Hepatocyte (in vitro differentiated cells): ENCODE data around the gene CACNB4. TPM values are rescaled to one million over a fixed set of nuclear protein-coding genes. Genes with fewer than 3 reads are reported as not detected.

Source experiments
- DNase-seq: peaks from one replicate; pipeline ENCODE4 v3.0.0-alpha.2; 2016; ENCODE audit warnings: low spot score
- H2AFZ ChIP-seq: fragments of 200-600 bp; sonication (generic); 2 replicates; pipeline ENCODE4 v1.6.0; 2016; ENCODE audit warnings: antibody characterized with exemption, mild to moderate bottlenecking
- H3K27ac ChIP-seq: fragments of 200-600 bp; sonication (generic); 2 replicates; pipeline ENCODE4 v1.5.1; 2016; ENCODE audit warnings: mild to moderate bottlenecking
- H3K27me3 ChIP-seq: fragments of 200-600 bp; sonication (generic); 2 replicates; pipeline ENCODE4 v1.6.1; 2016
- H3K36me3 ChIP-seq: fragments of 200-600 bp; sonication (generic); replicated peaks from 2 replicates; pipeline ENCODE4 v1.5.1; 2016; ENCODE audit warnings: low read depth; ENCODE audit not compliant: insufficient read depth
- H3K4me1 ChIP-seq: fragments of 200-600 bp; sonication (generic); 2 replicates; pipeline ENCODE4 v1.5.1; 2016; ENCODE audit warnings: mild to moderate bottlenecking, moderate library complexity; ENCODE audit not compliant: insufficient read depth
- H3K4me2 ChIP-seq: fragments of 200-600 bp; sonication (generic); 2 replicates; pipeline ENCODE4 v1.6.0; 2016
- H3K4me3 ChIP-seq: fragments of 200-600 bp; sonication (generic); 2 replicates; pipeline ENCODE4 v1.5.1; 2016; ENCODE audit warnings: mild to moderate bottlenecking
- H3K79me2 ChIP-seq: fragments of 200-600 bp; sonication (generic); 2 replicates; pipeline ENCODE4 v1.6.0; 2017; ENCODE audit warnings: mild to moderate bottlenecking
- H3K9me2 ChIP-seq: fragments of 200-600 bp; sonication (generic); replicated peaks from 2 replicates; pipeline ENCODE4 v1.6.0; 2017; ENCODE audit warnings: mild to moderate bottlenecking; ENCODE audit not compliant: insufficient read depth
- H3K9me3 ChIP-seq: fragments of 200-600 bp; sonication (generic); 2 replicates; pipeline ENCODE4 v1.5.1; 2016; ENCODE audit warnings: low read depth, mild to moderate bottlenecking
- H4K20me1 ChIP-seq: fragments of 200-600 bp; sonication (generic); 2 replicates; pipeline ENCODE4 v1.6.0; 2016; ENCODE audit warnings: mild to moderate bottlenecking; ENCODE audit not compliant: insufficient read depth, poor library complexity, severe bottlenecking
- EZH2 ChIP-seq: fragments of 200-600 bp; sonication (generic); IDR thresholded peaks from 2 replicates; pipeline ENCODE4 v1.6.1; 2016; ENCODE audit warnings: antibody characterized with exemption, mild to moderate bottlenecking, borderline replicate concordance
- EZH2phosphoT487 ChIP-seq: fragments of 200-600 bp; sonication (generic); IDR thresholded peaks from one replicate; pipeline ENCODE4 v1.6.1; 2018; ENCODE audit warnings: antibody characterized with exemption, mild to moderate bottlenecking, low read depth, moderate library complexity; ENCODE audit not compliant: unreplicated experiment, severe bottlenecking
- WGBS: methylation state at CpG from one replicate; pipeline ENCODE4 v1.1.6; 2016; ENCODE audit warnings: low lambda C conversion rate; ENCODE audit errors: missing lambda C conversion rate; 5-methylcytosine and 5-hydroxymethylcytosine counted together
- polyA plus RNA-seq: library from polyadenylated mRNA; unstranded; fragments of >200 nt; fragmentation: Nextera tagmentation; extraction: Ambion mirVana; gene quantifications from 2 replicates; pipeline ENCODE4 v1.2.1, GENCODE V29; 2016
- total RNA-seq: library from RNA; depleted of rRNA; stranded (reverse); fragments of >200 nt; gene quantifications from 2 replicates; pipeline ENCODE4 v1.2.3, GENCODE V29; 2014
- TF ChIP-seq, protein P1 (sequence below): fragments of 200-600 bp; sonication (generic); IDR thresholded peaks from 2 replicates; pipeline ENCODE4 v1.5.1; 2016; ENCODE audit warnings: antibody characterized with exemption, mild to moderate bottlenecking; ENCODE audit not compliant: poor library complexity

The CACNB4 gene
- total and polyA plus RNA-seq, 2 experiments from 2014 or later = 0.85 to 4.0 TPM

GRCh38 chr2:151937966-151938365 lies 160.9 kb downstream of the CACNB4 start:
- Histone ChIP-seq H3K9me2 (no peaks in the 10 kb centered on the region), H3K36me3 (no peaks in the 10 kb centered on the region)
- no peak for DNase-seq

GRCh38 chr2:151936626-151937025 lies 162.2 kb downstream of the CACNB4 start:
- no peaks in the 10 kb centered on the region for H3K27me3 ChIP-seq
- H3K36me3 ChIP-seq = no peaks in the 10 kb centered on the region
- TF ChIP-seq EZH2phosphoT487 = no peak
- TF ChIP-seq, protein P1, sequence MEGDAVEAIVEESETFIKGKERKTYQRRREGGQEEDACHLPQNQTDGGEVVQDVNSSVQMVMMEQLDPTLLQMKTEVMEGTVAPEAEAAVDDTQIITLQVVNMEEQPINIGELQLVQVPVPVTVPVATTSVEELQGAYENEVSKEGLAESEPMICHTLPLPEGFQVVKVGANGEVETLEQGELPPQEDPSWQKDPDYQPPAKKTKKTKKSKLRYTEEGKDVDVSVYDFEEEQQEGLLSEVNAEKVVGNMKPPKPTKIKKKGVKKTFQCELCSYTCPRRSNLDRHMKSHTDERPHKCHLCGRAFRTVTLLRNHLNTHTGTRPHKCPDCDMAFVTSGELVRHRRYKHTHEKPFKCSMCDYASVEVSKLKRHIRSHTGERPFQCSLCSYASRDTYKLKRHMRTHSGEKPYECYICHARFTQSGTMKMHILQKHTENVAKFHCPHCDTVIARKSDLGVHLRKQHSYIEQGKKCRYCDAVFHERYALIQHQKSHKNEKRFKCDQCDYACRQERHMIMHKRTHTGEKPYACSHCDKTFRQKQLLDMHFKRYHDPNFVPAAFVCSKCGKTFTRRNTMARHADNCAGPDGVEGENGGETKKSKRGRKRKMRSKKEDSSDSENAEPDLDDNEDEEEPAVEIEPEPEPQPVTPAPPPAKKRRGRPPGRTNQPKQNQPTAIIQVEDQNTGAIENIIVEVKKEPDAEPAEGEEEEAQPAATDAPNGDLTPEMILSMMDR = no peak
- DNase-seq = no peak
- no peaks in the 10 kb centered on the region for H3K79me2 ChIP-seq
- H3K27ac ChIP-seq = no peak overlapping the region
- no peak overlapping the region for H2AFZ ChIP-seq
- H3K4me1 ChIP-seq = no peaks in the 10 kb centered on the region
- H3K4me3 ChIP-seq = no peak overlapping the region
- no peak overlapping the region for H3K4me2 ChIP-seq
- no peaks in the 10 kb centered on the region for H4K20me1 ChIP-seq
- H3K9me2 ChIP-seq = no peaks in the 10 kb centered on the region
- no peaks in the 10 kb centered on the region for H3K9me3 ChIP-seq
- 83% methylated on average over 4 of the region's 4 CpGs for WGBS

More at GRCh38 chr2:151937966-151938365, 160.9 kb downstream of the CACNB4 start:
- Histone ChIP-seq H4K20me1 (no peaks in the 10 kb centered on the region), H3K27me3 (no peaks in the 10 kb centered on the region), H3K9me3 (peaks cover 2% of the 10 kb centered on the region), H3K79me2 (no peaks in the 10 kb centered on the region), H3K4me3 (no peak overlapping the region), H3K4me2 (no peak overlapping the region), H3K27ac (no peak overlapping the region), H3K4me1 (no peaks in the 10 kb centered on the region), H2AFZ (no peak overlapping the region)
- TF ChIP-seq, protein P1 = no peak
- TF ChIP-seq EZH2phosphoT487 = no peak
- TF ChIP-seq EZH2 = no peak

DNA sequence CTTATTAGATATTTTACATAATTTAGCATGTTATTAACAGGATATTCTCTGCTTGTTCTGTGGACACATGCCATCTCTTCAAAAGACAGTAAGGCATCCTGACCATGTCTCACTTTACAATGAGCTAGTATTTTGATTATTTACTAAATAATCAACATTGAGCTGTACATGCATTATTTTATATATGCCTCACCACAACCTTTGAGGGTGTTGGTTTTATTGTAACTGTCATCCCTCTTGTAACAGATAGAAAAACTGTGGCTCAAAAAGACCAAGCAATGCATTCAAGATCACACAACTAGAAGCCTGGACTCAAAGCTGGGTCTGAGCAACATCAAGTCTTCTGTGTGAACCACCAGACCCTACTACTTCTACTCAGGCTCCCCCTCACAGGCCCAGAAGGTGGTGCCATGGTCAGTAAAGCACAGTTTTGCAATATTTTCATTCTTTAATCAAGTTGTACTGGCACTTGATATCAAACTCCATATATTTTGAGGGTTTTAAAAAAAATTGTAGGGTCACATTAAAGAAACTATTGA lies 165.5 kb downstream of the CACNB4 start:
- no peak for DNase-seq
- Histone ChIP-seq H3K27me3 (no peaks in the 10 kb centered on the region), H3K9me3 (no peaks in the 10 kb centered on the region), H3K9me2 (no peaks in the 10 kb centered on the region), H3K79me2 (no peaks in the 10 kb centered on the region), H3K4me1 (no peaks in the 10 kb centered on the region), H3K36me3 (no peaks in the 10 kb centered on the region), H4K20me1 (no peaks in the 10 kb centered on the region), H3K27ac (no peak overlapping the region), H3K4me2 (no peak overlapping the region), H2AFZ (no peak overlapping the region), H3K4me3 (no peak overlapping the region)
- TF ChIP-seq, protein P1 = no peak
- TF ChIP-seq EZH2phosphoT487 (no peak), EZH2 (no peak)

DNA sequence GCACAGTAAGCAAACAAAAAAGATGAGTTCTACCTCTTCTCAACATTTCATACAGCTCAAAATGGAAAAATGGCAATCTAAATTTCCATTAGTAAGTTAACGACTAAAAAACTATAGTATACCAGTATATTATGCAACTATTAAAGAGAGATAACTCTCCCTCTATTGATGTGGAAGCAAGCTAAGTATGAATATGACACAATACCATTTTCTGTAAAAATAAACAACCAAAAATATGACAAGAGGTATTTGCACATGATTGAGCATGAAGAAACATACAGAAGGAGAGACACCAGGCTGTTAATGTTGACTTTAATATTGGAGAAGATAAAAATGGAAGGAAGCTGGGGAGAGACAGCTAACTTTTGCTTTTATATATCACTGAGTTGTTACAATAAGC lies 167.1 kb downstream of the CACNB4 start:
- 100% methylated on average over 1 of the region's 1 CpG for WGBS

More for the DNA sequence above, 167.1 kb downstream of the CACNB4 start:
- H3K27ac ChIP-seq = no peak overlapping the region
- TF ChIP-seq EZH2phosphoT487 (no peak), EZH2 (no peak)
- TF ChIP-seq, protein P1 = no peak
- no peaks in the 10 kb centered on the region for H4K20me1 ChIP-seq
- H3K79me2 ChIP-seq = no peaks in the 10 kb centered on the region
- no peaks in the 10 kb centered on the region for H3K9me3 ChIP-seq
- H3K4me3 ChIP-seq = no peak overlapping the region
- H3K36me3 ChIP-seq = no peaks in the 10 kb centered on the region
- H3K27me3 ChIP-seq = no peaks in the 10 kb centered on the region
- no peak for DNase-seq
- H3K4me2 ChIP-seq = no peak overlapping the region
- no peak overlapping the region for H2AFZ ChIP-seq
- no peaks in the 10 kb centered on the region for H3K9me2 ChIP-seq
- no peaks in the 10 kb centered on the region for H3K4me1 ChIP-seq
